ENCODE measurements around the gene ADIPOR2.

Gene ADIPOR2

DNA sequence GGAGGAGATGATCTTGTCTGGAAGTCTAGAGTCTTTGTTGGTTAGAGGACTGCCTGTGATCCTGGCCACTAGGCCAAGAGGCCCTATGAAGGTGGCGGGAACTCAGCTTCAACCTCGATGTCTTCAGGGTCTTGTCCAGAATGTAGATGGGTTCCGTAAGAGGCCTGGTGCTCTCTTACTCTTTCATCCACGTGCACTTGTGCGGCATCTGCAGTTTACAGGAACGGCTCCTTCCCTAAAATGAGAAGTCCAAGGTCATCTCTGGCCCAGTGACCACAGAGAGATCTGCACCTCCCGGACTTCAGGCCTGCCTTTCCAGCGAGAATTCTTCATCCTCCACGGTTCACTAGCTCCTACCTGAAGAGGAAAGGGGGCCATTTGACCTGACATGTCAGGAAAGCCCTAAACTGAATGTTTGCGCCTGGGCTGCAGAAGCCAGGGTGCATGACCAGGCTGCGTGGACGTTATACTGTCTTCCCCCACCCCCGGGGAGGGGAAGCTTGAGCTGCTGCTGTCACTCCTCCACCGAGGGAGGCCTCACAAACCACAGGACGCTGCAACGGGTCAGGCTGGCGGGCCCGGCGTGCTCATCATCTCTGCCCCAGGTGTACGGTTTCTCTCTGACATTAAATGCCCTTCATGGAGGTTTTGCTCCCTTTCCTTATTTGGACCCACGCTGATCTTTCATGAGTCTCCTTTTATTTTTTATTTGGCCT is 44.1 kb upstream of the ADIPOR2 start:
- no peak overlapping the region for H3K4me3 ChIP-seq (ENCODE audit: low read depth, low read length)
- peak; percentile 88 for DNase-seq (ENCODE audit: low read depth)
- TF ChIP-seq, protein P1, sequence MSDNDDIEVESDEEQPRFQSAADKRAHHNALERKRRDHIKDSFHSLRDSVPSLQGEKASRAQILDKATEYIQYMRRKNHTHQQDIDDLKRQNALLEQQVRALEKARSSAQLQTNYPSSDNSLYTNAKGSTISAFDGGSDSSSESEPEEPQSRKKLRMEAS (IDR thresholded peaks at IDR 0.05; ENCODE audit: low read depth, low read length): peak; percentile 70
- TF ChIP-seq, protein P2, sequence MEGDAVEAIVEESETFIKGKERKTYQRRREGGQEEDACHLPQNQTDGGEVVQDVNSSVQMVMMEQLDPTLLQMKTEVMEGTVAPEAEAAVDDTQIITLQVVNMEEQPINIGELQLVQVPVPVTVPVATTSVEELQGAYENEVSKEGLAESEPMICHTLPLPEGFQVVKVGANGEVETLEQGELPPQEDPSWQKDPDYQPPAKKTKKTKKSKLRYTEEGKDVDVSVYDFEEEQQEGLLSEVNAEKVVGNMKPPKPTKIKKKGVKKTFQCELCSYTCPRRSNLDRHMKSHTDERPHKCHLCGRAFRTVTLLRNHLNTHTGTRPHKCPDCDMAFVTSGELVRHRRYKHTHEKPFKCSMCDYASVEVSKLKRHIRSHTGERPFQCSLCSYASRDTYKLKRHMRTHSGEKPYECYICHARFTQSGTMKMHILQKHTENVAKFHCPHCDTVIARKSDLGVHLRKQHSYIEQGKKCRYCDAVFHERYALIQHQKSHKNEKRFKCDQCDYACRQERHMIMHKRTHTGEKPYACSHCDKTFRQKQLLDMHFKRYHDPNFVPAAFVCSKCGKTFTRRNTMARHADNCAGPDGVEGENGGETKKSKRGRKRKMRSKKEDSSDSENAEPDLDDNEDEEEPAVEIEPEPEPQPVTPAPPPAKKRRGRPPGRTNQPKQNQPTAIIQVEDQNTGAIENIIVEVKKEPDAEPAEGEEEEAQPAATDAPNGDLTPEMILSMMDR (IDR thresholded peaks at IDR 0.05; ENCODE audit: low read depth, low read length): no peak
- TF ChIP-seq MYC (IDR thresholded peaks at IDR 0.05; ENCODE audit: low read depth, low read length) (peak; percentile 62), POLR2A (IDR thresholded peaks at IDR 0.05; ENCODE audit: extremely low read depth, insufficient read length) (peak; percentile 27)

DNA sequence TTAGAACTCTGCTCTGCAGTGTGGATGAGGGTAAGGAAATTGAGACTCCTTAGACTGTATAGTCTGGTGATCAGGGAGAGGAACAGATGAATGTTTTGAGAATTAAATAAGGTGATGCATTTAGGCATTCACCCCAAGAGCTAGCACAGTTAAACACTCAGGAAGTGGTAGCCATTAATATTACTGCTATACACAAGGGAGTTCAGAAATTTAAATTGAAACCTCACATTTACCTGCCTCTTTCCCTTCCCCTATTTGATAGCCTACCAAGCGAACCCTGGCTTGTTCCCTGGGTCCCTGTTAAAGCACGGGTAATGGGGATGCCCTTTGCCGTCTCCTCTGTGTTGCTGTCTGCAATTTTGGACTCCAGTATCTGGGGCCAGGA is 43.6 kb upstream of the ADIPOR2 start:
- TF ChIP-seq, protein P2 (IDR thresholded peaks at IDR 0.05; ENCODE audit: low read depth, low read length): no peak
- TF ChIP-seq, protein P1 (IDR thresholded peaks at IDR 0.05; ENCODE audit: low read depth, low read length): no peak
- TF ChIP-seq MYC (IDR thresholded peaks at IDR 0.05; ENCODE audit: low read depth, low read length): no peak
- TF ChIP-seq POLR2A (IDR thresholded peaks at IDR 0.05; ENCODE audit: extremely low read depth, insufficient read length): no peak
- no peak overlapping the region for H3K4me3 ChIP-seq (ENCODE audit: low read depth, low read length)
- no peak for DNase-seq (ENCODE audit: low read depth)

DNA sequence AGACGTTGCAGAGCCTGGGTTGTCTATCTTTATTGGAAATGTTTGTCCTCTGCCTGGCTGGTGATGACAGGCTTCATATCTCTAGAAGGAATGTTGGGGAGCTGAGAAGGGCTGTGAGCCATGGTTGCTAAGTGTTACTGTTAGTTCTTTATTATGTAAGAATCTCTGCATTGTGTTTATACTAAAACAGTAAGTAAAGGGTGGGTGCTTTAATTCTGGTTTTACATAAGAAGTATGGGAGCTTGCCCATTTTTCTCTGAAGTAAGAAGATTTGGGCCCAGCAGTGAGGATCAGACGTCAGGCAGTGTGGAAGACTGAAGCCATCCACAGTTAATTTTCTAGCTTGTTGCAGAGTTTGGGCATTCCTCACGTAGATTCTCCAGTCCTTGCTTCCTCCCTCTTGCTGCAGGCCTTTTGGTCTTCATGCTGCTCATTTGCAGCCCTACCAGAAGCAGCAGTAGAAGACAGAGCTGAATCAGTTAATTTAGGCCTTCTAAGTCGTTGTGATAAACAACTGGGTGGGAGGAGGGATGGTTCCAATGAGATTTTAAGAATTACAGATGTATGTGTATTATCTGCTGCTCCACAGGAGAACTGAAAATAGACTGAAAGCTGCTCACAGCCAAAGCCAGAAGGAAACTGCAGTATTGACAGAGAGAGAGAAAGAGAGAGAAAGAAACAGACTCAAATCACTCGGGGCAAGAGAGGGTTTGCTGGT is 40.5 kb upstream of the ADIPOR2 start:
- no peak for DNase-seq (ENCODE audit: low read depth)
- no peak overlapping the region for H3K4me3 ChIP-seq (ENCODE audit: low read depth, low read length)
- no peak for TF ChIP-seq MYC (IDR thresholded peaks at IDR 0.05; ENCODE audit: low read depth, low read length)
- TF ChIP-seq, protein P1 (IDR thresholded peaks at IDR 0.05; ENCODE audit: low read depth, low read length): no peak
- TF ChIP-seq, protein P2 (IDR thresholded peaks at IDR 0.05; ENCODE audit: low read depth, low read length): no peak

DNA sequence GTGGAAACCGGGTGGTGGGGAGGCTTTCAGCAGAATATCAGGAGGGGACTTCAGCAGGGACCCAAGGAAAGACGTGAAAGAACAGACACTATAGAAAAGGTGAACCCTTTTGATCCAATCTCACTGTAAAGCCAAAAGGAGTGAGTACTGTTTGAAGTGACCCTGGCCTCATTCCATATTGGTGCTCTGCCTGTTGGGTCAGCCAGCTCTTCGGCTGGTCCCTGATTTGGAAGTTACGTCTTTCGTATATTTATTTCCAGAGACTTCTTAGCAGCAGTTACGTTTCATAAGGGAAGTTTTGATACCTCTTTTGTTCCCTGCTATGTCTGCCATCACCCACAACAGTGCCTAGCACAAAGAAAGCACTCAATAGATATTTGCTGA is 39.9 kb upstream of the ADIPOR2 start:
- no peak overlapping the region for H3K4me3 ChIP-seq (ENCODE audit: low read depth, low read length)
- TF ChIP-seq, protein P2 (IDR thresholded peaks at IDR 0.05; ENCODE audit: low read depth, low read length): no peak
- TF ChIP-seq POLR2A (IDR thresholded peaks at IDR 0.05; ENCODE audit: extremely low read depth, insufficient read length): no peak
- no peak for TF ChIP-seq MYC (IDR thresholded peaks at IDR 0.05; ENCODE audit: low read depth, low read length)
- TF ChIP-seq, protein P1 (IDR thresholded peaks at IDR 0.05; ENCODE audit: low read depth, low read length): no peak
- no peak for DNase-seq (ENCODE audit: low read depth)

DNA sequence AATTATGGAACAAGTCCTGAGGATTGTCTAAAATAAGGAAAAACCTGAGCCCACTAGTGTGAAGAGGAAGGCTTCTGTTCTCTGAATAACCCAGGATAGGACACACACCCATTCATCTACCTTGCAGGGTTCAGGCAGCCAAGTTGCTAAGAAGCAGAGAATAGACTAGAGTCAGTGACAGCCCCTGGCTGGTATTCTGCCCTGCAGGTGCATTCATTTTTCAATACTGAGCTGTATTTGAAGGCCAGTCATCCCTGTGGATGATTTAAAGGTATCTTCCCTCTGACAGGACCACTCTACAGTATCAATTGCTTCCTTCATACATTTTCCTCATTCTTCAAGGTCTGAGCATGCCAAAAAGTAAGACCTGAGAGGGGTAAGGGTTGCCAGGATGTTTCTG is 38.9 kb upstream of the ADIPOR2 start:
- no peak for DNase-seq (ENCODE audit: low read depth)
- H3K4me3 ChIP-seq (ENCODE audit: low read depth, low read length): no peak overlapping the region
- no peak for TF ChIP-seq POLR2A (IDR thresholded peaks at IDR 0.05; ENCODE audit: extremely low read depth, insufficient read length)
- TF ChIP-seq MYC (IDR thresholded peaks at IDR 0.05; ENCODE audit: low read depth, low read length): no peak
- TF ChIP-seq, protein P1 (IDR thresholded peaks at IDR 0.05; ENCODE audit: low read depth, low read length): no peak
- TF ChIP-seq, protein P2 (IDR thresholded peaks at IDR 0.05; ENCODE audit: low read depth, low read length): no peak
